ENCODE data around the gene EYA2.

EYA2 gene

GRCh38 chr20:47136782-47137181 lies 242.1 kb downstream of the EYA2 start:
- peak in 1 of 51 donors; percentile 33 for DNase-seq

- no peak for DNase-seq
These were observed 242.7 kb downstream of the EYA2 start for GRCh38 chr20:47137231-47137870.

GRCh38 chr20:47139934-47140535 lies 245.4 kb downstream of the EYA2 start:
- no peak for DNase-seq

GRCh38 chr20:47141350-47141921 lies 246.8 kb downstream of the EYA2 start:
- DNase-seq: no peak

GRCh38 chr20:47141941-47142773 lies 247.5 kb downstream of the EYA2 start:
- DNase-seq: no peak

GRCh38 chr20:47142774-47143170 lies 248.1 kb downstream of the EYA2 start:
- no peak for DNase-seq

- no peak for DNase-seq
These were observed 249.0 kb downstream of the EYA2 start for GRCh38 chr20:47143657-47144056.

GRCh38 chr20:47144463-47144862 lies 249.8 kb downstream of the EYA2 start:
- DNase-seq: no peak

GRCh38 chr20:47146686-47147085 lies 252.0 kb downstream of the EYA2 start:
- DNase-seq: no peak

- DNase-seq: no peak
These were observed 253.4 kb downstream of the EYA2 start for GRCh38 chr20:47148059-47148458.

- no peak for DNase-seq
These were observed 255.3 kb downstream of the EYA2 start for GRCh38 chr20:47149939-47150338.

- peak in 10 of 51 donors; percentile 2 to 28 (median 12) for DNase-seq
These were observed 255.9 kb downstream of the EYA2 start for GRCh38 chr20:47150403-47151152.

- no peak for DNase-seq
These were observed 257.4 kb downstream of the EYA2 start for GRCh38 chr20:47152068-47152467.

- DNase-seq: no peak
These were observed 259.4 kb downstream of the EYA2 start for GRCh38 chr20:47154089-47154488.

- DNase-seq: no peak
These were observed 261.9 kb downstream of the EYA2 start for GRCh38 chr20:47156301-47157137.

GRCh38 chr20:47159166-47159565 lies 264.5 kb downstream of the EYA2 start:
- DNase-seq: no peak

GRCh38 chr20:47160240-47160639 lies 265.6 kb downstream of the EYA2 start:
- DNase-seq: no peak

- DNase-seq: no peak
These were observed 266.3 kb downstream of the EYA2 start for GRCh38 chr20:47160992-47161391.

- no peak for DNase-seq
These were observed 266.8 kb downstream of the EYA2 start for GRCh38 chr20:47161411-47161810.

GRCh38 chr20:47164140-47164539 lies 269.5 kb downstream of the EYA2 start:
- DNase-seq: no peak
